Stimulated activated CD8-positive, alpha-beta memory T cell treated with anti-CD3 and anti-CD28 coated beads, Interleukin-4, amount 100 ng/mL, for 48 hours (primary cell): Measurements from ENCODE around the gene RASSF3.

Experiments
- DNase-seq: peaks from one replicate; pipeline ENCODE4 v3.0.0-alpha.2; 2020

RASSF3 gene

DNA sequence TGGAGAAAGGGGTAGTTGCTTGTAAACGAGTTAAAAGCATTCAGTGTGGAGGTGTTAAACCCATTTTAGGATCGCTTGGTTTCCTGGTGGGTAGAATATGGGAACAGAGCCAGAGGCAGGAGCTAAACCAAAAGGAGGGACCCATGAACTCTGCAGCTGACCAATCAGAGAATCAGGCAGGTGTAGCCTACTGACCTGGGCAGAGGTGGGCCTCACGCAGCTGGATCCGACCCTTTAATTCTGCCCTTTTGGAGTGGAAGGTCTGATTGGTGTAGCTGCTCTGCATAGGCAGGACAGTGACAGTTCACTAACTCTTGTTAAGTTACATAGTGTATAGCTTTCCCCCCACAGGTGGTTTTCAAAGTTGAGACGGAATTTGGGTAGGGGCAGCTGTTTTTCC is 85.3 kb downstream of the RASSF3 start:
- no peak for DNase-seq

DNA sequence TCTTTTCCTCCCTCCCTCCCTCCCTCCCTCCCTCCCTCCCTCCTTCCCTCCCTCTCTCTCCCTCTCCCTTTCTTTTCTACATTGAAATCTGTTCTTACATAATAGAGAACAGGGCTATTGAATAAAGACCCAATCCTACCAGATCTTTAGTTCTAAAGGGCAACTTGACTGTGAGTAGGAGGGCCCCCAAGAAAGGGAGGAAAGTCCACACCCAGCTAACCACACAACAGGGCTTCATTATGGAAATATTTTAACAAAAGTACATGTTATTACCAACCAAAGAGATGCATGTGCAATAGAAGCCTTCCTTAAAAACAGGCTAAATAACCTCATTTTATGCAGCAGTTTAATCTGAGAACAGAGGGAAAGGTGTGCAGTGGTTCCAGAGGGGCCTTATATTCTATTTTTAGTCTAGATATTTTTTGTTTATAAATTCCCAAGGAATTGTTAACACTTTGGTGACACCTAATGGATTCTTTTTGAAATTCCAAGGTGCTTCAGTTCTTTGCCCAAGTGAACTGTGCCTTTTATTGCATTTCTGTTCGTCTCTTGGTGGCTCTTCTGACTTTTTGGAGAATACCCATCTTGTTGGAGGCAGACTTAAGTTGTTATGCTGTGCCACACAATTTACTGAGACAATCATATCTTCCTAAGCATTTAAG is 85.9 kb downstream of the RASSF3 start:
- DNase-seq = no peak

DNA sequence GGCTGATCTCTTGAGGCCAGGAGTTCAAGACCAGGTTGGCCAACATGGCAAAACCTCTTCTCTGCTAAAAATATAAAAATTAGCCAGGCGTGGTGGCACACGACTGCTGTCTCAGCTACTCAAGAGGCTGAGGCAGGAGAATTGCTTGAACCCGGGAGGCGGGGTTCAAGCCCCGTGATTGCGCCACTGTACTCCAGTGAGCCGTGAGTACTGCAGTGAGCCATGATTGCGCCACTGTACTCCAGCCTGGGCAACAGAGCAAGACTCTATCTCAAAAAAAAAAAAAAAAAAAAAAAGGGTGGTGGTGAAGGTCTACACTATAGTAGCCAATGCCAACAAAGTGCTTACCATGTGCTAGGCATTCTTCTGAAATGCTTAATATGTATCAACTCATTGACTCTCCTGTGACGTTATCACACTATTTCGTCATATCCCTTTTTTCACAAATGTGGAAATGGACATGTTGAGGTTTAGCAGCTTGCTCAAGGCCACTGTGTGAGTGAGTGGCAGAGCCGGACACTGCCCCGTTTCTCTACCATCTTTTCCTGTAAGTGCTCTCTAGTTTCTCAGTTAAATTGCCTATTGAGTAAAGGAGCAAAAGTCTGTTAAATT is 89.3 kb downstream of the RASSF3 start:
- no peak for DNase-seq

DNA sequence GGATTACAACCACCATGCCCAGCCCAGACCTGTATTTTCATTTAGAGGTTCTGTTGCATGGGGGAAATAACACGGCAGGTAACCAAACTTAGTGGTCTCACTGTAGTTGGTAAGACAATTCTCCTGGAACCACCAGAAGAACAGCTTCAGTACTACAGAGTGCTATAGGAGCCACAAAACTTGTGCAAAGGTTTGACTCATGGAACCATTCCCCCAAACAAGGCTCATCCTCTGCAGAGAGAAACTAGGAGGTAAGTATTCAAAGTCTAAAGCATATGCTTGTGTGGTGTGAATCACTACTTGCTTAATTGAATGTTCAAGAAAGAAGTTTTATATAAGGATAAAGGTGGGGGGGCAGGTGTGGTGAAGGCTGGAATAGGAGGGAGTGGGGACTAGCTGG is 90.2 kb downstream of the RASSF3 start:
- DNase-seq = no peak

DNA sequence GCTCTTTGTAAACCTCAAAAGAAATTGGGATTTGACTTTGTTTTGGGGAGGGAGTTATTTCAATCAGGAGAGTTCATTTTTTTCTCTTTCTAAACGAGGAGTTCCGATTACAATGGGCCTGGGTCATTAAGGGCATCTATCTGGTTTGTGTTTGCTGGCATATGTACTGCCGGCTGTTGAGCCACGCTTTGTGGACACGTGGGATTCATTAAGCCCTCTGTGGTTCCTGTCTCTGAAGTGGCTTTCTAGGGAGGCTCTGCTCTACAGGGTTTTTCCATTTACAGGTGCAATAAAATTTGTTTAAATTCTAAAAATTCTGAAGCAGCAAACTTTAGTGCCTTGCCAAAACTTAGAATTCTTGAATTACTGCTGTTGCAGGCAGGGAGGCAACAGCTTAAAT is 91.0 kb downstream of the RASSF3 start:
- no peak for DNase-seq

DNA sequence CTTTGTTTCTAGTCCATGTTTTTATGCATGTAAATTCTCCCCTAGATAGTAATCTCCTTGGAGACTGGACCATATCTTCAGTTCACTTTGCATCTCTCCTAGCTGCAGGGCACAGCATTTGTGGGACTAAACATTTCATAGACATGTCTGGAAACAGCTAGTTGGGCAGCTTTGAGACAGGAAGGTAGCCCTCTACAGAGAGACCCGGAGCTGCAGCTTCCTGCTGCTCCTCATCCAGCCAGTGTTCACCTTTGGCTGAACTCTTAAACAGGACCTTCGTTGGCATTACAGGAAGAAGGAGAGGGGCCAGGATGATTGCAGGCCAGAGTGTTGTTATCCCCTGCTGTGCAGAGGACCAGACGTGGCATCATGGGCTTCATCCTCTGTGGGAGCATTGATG is 96.0 kb downstream of the RASSF3 start:
- no peak for DNase-seq

DNA sequence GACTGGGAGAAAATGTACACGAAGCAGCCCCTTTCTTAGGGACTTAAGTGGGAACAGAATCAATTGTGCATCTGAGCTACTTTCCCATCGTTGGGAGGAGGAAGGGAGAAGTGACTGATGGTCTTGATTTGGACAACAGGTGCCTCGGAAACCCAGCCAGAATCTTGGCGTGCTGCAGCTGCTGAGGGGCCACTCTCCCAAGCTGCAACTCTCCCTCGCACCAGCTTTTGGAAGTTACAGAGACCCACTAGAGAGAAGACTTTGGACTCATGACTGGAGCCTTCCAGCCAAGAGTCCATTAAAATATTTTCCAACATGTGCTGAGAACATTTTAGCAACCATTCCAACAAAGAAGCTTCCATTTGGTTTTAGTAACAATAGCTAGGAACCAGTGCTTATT is 96.6 kb downstream of the RASSF3 start:
- no peak for DNase-seq

DNA sequence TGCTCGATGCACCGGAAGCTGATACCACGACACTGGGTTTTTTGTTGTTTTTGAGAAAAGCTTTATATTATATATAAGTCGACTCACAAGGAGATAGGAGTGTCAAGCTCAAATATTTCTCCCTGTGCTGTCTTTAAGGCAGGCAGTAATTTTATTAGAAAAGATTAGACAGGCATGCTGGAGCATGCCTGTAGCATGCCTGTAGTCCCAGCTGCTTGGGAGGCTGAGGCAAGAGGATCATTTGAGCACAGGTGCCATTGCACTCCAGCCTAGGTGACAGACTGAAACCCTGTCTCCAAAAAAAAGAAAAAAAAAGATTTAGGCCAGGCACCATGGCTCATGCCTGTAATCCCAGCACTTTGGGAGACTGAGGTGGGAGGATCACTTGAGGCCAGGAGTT is 97.1 kb downstream of the RASSF3 start:
- DNase-seq = no peak

DNA sequence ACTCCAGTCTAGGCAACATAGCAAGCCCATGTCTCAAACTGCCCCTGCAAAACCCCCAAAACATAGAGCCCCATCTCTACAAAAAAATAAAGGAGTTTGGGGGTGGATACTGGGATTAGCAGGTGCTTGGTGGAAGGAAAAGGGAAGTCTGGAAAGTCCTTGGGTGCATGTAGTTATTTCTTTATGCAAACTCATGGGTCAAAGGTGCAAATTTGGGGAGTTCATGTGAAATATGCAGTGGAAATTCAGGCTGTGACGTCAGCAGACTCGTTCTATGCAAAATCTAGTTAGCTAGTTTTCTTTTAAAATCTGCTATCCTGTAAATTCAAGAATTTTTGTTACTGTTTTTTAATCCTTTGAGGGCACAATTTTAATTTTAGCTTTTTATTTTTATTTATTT is 97.6 kb downstream of the RASSF3 start:
- no peak for DNase-seq

DNA sequence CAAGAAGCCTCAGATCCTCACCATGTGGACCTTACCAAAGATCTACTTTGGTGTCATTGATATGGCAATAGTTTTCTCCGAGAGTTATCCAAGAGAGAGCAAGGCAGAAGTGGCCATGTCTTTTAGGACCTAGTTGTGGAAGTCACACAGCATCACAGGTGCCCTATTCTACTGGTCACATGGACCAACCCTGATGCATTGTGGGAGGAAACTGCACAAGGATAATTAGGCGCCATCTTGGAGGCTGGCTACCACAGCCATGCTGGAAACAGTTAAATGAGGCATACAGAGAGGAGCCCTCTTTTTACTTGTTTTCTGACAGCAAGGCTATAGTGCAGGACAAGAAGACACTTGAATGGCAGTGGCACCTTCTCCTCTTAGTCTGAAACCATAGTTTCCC is 99.1 kb downstream of the RASSF3 start:
- DNase-seq = no peak

DNA sequence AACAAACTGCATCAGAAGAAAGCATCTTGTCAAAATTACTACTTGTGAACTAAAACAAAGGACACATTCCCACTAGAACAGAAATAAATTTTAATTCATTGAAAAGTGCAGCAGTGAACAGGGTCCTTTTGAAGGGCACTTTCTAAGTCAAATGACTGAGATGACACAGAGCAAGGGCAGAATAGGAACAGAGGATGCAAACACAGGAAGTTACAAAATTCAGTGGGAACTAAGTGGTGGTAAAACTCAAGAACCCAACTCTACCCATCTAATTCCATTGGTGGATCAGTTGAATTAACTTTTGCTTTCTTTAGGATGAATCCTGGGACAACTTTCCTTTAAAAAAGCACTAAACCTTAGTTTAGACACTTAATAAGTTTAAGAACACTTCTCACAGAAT is 103.1 kb downstream of the RASSF3 start:
- no peak for DNase-seq

DNA sequence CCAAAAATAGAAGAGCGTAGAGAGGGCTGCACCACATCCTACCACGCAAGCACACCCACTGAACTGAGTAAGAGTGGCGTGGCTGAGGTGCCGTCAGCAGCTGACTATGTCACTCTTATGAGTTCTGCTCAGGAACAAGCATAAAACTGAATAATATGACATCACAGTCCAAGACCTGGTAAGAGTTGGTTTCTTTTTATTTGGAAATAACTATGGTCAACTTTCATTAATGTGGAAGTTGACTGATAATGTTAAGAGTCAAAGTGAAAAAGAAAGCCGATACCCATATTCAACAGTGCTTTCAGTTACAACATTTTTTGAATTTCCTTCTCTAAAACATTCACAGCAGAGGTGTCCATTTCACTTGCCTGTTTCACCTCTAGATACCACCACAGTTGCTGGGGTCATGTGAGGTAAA is 104.3 kb downstream of the RASSF3 start:
- no peak for DNase-seq

DNA sequence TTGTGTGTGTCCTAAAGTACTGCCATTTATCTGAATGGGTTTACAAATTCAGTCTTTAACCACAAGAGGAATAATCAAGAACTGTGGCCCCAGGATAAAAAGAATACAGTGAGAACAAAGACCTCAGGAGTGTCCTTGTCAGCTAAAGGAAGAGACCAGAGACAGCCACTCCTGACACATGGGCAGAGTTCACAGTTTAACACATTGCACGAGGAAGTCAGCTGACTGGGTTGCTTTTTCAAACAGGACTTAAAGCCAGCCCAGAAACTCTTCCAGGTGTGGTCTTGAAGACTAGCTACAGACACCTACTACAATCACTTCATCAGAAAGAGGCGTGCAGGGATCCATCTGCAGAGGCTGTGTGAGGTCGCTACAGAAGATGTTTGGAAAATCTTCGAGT is 106.1 kb downstream of the RASSF3 start:
- DNase-seq = no peak

DNA sequence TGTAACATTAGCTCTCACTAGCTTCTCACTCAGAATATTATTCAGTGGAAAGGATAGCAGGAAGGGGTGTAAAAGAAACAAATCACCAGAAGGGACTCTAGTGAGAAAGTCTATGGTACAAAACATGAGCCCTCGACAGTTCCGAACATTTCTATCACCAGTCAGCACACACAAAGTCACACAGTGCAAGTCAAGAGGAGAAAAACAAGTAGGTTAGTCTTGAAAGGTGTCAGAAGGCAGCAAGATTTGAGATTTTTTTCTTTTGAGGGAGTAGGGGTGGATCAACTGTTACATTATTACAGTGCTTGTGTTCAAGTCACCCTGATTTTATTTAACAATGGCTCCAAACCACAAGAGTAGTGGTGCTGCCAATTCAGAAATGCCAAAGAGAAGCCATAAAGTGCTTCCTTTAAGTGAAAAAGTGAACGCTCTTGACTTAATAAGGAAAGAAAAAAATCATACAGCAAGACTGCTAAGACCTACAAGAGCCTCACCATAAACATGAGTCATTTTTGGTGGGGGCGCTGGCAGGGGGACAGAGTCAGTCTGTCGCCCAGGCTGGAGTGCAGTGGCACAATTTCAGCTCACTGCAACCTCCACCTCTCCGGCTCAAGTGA is 106.7 kb downstream of the RASSF3 start:
- DNase-seq = no peak

DNA sequence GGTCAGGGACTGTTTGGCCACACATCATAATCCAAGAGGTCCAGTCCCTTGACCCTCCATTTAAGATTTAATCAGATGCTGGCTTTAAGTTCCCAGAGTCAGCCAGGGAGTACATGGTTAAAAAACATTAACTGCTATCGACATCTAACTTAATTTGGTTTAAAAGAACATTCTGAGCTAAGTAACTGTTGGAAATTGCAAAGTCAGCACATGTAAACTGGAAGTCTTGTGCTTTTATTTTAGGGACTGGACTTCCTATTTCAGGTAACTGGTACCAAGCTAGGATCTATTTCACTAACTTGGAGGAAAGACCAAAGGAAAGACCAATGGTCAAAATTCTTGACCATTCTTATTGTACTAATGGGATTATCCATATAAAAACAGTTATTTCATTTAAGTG is 108.4 kb downstream of the RASSF3 start:
- no peak for DNase-seq

DNA sequence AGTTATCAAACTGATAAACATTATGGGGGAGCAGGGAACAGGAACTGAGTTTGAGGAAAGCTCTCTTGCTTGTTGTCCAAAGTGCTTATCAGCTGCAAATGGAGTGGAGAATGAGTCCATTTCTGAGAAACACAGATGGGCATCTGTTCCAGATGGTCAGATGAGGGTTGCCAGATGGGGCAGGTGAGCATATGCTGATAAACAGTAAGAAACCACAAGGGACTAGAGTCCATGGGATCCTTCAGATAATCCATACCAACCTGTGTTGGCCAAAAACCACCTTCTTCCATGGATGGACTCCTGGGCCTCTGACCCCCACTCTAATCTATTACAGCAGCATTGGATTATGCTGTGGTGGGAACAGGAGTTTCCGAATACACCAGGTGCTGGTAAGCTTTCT is 110.6 kb downstream of the RASSF3 start:
- no peak for DNase-seq

DNA sequence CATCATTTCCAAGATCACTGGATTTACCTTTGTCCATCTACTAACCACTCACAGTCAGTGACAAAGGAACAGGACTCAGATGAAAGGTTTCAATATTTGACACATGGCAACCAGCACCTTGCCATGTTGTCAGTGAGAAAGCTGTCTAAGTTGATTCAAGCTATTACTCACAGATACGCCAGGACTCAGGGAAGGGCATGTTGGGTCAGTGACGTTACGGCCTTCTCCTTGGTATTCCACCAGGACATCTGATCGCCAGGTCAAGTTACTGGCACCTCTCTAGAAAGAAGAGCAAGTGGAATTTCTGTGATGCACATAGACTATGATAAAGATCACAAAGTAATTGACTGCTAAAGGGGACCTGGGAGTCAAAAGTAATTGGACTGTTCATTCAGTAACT is 112.5 kb downstream of the RASSF3 start:
- DNase-seq = no peak

DNA sequence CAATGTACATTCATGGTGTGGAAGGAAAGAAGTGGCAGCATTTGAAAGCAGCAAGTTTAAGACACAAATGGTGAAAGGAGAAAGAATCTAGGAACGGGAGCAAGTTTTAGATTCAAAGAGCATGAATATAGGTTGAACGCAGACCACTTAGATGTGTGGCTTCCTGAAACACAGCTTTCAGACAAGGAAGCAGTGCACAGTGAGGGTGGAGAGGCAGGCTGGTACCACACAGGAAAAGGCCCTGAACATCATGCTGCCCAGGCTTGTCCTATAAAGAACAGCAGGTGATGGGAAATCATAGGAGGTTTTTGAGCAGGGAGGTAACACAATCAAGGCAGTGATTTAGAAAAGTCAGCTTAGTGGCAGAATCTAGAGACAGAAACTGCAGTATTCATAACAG is 113.3 kb downstream of the RASSF3 start:
- DNase-seq = no peak

DNA sequence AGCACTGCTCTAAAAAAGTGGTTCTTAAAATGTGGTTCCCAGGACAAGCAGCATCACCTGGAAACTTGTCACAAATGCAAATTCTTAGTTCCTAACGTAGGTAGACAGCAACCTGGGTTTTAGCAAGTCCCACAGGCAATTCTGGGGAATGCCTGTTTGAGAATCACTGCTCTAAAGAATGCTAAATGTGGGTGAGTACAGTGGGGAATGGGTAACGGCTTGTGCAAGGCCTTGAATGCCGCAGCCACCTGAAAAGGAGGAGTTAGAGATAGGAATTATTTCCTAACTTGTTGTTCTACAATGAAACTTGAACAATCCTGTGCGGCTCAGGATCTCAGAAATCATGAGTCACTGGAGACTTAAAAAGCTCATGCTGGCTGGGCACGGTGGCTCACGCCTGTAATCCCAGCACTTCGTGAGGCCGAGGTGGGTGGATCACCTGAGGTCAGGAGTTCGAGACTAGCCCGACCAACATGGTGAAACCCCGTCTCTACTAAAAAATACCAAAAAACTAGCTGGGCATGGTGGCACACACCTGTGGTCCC is 114.0 kb downstream of the RASSF3 start:
- no peak for DNase-seq

DNA sequence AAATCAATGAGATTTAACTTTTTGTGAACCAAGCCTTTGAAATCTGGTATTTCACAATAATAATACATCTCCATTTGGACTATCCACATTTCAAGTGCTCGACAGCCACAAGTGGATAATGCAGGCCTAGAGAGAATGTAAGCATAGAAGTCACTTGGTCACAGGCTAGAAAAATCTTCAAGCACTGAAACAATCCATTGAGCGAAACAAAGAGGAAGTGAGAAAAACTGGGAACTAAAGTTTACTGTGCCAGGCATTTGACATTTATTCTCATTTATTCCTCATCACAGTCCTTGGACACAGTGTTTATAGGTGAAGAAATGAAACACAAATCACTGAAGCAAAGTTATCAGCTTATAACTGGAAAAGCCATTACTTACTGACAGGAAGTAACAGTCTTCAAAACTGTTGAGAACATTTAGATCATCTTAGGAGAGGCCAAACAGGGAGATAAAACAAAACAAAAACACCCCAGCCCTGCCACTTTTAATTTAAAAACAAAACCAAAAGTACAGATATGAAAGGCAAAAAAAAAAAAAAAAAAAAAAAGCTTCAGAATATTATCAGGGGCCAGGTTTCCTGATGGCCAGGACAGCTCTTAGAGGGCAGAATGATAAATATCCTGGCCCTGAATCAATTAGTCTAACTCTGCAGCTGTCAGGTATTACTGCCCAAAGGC is 119.8 kb downstream of the RASSF3 start:
- no peak for DNase-seq

DNA sequence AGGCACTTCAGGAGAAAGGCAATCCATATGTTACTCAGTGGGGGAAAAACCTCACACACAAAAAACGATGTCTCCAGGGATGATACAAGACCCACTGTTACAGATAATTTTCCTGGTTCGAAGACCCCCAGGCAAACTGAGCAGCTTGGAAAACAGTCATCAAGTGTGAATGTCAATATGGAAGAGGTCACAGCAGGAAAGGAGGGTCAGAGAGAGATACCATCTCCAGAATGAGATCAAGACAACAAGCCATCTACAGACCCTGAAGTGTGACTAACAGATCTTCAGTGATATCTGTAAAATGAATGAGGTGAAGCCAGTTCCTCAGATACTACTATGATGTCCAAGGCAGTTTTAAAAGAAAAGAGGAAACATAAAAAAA is 120.3 kb downstream of the RASSF3 start:
- DNase-seq = no peak

DNA sequence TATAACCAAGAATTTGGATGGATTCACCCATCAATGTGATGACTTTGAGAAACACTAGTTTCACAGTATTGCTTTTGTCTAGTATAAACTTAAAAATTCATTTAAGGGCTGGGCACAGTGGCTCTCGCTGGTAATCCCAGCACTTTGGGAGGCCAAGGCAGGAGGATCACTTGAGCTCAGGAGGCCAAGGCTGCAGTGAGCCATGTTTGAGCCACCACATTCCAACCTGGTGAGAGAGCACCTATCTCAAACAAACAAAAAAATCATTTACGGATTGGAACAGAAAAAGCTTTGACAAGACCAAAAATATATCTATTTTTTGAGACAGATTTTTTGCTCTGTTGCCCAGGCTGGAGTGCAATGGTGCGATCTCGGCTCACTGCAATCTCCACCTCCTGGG is 121.4 kb downstream of the RASSF3 start:
- no peak for DNase-seq

DNA sequence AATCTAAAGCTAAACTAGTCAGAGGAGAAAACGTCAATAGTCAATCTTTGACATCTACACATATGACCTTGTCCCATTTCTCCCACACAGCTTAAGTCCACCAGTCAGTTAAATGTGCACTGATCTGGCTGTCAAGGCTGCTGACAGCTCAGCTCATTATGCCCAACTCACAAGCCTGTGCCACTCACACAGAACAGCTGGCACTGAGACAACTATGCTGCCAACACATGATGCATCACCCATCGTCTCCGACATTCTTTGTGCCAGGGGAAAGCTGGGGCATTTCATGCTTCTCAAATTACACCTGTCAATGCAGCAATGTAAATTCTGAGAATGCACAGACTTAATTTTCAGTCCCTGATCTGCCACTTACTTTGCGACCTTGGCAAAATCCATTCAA is 123.6 kb downstream of the RASSF3 start:
- DNase-seq = no peak

DNA sequence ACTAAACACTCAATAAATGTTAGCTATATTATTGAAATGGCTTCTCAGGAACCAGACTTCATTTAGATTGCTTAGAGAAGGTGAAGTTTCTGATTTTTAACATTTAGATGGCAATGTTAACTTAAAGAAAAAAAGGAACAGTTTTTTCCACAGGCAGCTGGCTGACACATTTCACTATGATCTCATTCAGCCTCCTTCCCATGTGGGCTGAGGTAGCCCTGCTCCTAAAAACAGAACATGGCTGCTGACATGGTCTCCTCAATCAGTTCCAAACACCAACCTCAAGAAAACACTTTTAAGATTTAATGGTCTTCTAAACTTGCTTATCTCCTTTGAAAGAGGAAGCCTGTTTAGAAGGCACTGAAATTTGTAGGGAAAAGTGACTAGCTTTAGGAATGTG is 125.1 kb downstream of the RASSF3 start:
- no peak for DNase-seq
